GM12878 (cell line): Measurements from ENCODE around the gene PSMA7. TPM values are rescaled to one million over a fixed set of nuclear protein-coding genes. Genes with fewer than 3 reads are reported as not detected.
A peak's percentile ranks its signal among the peaks of the same experiment; 100 is the strongest.

Source experiments
- EP300 ChIP-seq, 2 experiments: fragments of 150-350 bp in 1 of 2; IDR thresholded peaks; 2 replicates each; pipeline ENCODE4 v1.6.1; 2011 to 2012; ENCODE audit warnings: low read depth in 2 of 2, low read length in 2 of 2, borderline replicate concordance in 1 of 2, improper control_type of control experiment in 1 of 2, inconsistent platforms in 1 of 2; ENCODE audit not compliant: control insufficient read depth in 1 of 2
- GATAD2B ChIP-seq: fragments of 450-650 bp; conservative IDR thresholded peaks from 2 replicates; pipeline ENCODE4 v1.6.1; 2017; ENCODE audit warnings: low read depth, mild to moderate bottlenecking, moderate library complexity
- NFXL1 ChIP-seq: fragments of 450-650 bp; IDR thresholded peaks from 2 replicates; pipeline ENCODE4 v1.6.1; 2017; ENCODE audit warnings: antibody characterized with exemption, mild to moderate bottlenecking, borderline replicate concordance
- RAD51 ChIP-seq: fragments of 450-650 bp; IDR thresholded peaks from 2 replicates; pipeline ENCODE4 v1.6.1; 2016; ENCODE audit warnings: moderate library complexity, mild to moderate bottlenecking, inconsistent platforms
- SMAD5 ChIP-seq: IDR thresholded peaks from 2 replicates; pipeline ENCODE4 v1.6.1; 2016; ENCODE audit warnings: antibody characterized with exemption, low read depth
- TBL1XR1 ChIP-seq: IDR thresholded peaks from 2 replicates; pipeline ENCODE4 v1.6.1; 2012; ENCODE audit warnings: low read depth, low read length, improper control_type of control experiment
- ZNF24 ChIP-seq: fragments of 450-650 bp; IDR thresholded peaks from 2 replicates; pipeline ENCODE4 v1.6.1; 2017; ENCODE audit warnings: antibody characterized with exemption, mild to moderate bottlenecking
- polyA plus RNA-seq, 11 experiments: library from polyadenylated mRNA; depleted of rRNA in 4 of 11; unstranded in 6 of 11; stranded (reverse) in 5 of 11; fragments of >200 nt; fragmentation: Nextera tagmentation in 4 of 11; fragmentation: Illumina TruSeq in 1 of 11; extraction: Ambion mirVana in 4 of 11; extraction: Trizol in 1 of 11; gene quantifications; 1 replicate in 1 of 11; 2 replicates in 10 of 11; pipeline versions ENCODE4 v1.2.1 to v1.2.3, GENCODE V29; 2011 to 2016; ENCODE audit warnings: inconsistent platforms in 2 of 11, missing spikeins in 2 of 11, low read depth in 1 of 11
- total RNA-seq, 4 experiments: library from RNA; depleted of rRNA in 3 of 4; stranded (reverse); fragments of >200 nt in 3 of 4; fragmentation: Illumina TruSeq in 1 of 4; extraction: Trizol in 1 of 4; gene quantifications; 2 replicates each; pipeline versions ENCODE4 v1.2.1 to v1.2.3, GENCODE V29; 2013 to 2021
- TF ChIP-seq, protein P1 (sequence below): fragments of 450-650 bp; IDR thresholded peaks from 2 replicates; pipeline ENCODE4 v1.6.1; 2017; ENCODE audit warnings: borderline replicate concordance
- TF ChIP-seq, protein P2 (sequence below): IDR thresholded peaks from 2 replicates; pipeline ENCODE4 v1.6.1; 2012; ENCODE audit warnings: low read depth, low read length, improper control_type of control experiment
- TF ChIP-seq, protein P3 (sequence below): fragments of 450-650 bp; IDR thresholded peaks from 2 replicates; pipeline ENCODE4 v1.6.1; 2017; ENCODE audit warnings: mild to moderate bottlenecking, moderate library complexity
- TF ChIP-seq, protein P4 (sequence below): fragments of 450-650 bp; IDR thresholded peaks from 2 replicates; pipeline ENCODE4 v1.6.1; 2016; ENCODE audit warnings: mild to moderate bottlenecking, moderate library complexity, borderline replicate concordance
- TF ChIP-seq, protein P5 (sequence below): IDR thresholded peaks from 2 replicates; pipeline ENCODE4 v1.6.1; 2012; ENCODE audit warnings: low read length, inconsistent platforms
- TF ChIP-seq, protein P6 (sequence below): fragments of 150-350 bp; IDR thresholded peaks from 2 replicates; pipeline ENCODE4 v1.6.1; 2014; ENCODE audit warnings: mild to moderate bottlenecking, low read depth, low read length

The PSMA7 gene
- total and polyA plus RNA-seq, 10 of the 15 experiments (the other 5 are each of a cell fraction or from before 2014, with no cell fraction given) = 216 to 857 (median 368) TPM

DNA sequence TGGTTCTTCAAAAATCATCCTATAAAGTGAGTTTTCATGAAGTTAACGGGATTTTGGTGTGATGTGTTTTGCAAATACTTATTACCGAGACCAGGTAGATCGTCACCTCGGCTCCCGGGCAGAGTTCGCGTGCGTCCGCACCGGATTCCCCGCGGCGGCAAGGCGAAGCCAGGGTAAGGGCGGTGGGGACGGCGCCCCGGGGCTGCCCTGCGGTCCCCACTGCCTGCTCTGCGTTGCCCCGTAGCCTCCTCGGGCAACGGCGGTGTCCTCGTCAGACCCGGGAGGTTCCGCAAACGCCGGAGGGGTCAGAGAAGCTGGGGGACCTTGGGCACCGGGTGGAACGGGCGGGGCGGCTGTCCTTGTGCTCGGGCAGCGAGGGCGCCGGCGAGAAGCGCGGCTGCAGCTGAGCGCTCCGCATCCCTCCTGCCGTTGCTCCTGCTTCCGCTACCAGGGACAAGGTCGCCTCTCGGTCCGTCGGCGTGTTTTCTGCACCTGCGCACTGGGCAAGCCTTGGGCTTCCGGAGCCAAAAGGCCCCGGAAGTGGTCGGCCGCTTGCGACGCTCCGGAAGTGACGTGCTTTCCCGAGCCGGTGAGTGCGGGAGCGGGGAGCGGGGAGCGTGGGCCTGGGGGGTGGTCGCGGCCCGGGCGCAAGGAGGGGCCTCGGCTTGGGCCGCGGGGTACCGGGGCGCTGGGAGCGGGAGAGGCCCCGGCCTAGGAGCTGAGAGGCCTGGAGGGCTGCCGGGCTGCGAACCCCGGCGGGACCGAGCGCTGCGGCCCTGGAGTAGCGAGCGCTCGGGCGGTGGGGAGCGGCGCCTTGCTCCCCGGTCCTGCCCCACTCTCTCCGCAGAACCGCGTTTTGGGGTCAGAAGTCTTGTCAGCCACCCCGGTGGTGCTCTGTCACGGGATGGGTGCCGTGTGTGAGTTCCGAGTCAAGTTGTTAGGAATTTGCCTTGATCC is 39.6 kb upstream of the PSMA7 start, which contains the start of gene MTG2 (continued):
- TF ChIP-seq, protein P1, sequence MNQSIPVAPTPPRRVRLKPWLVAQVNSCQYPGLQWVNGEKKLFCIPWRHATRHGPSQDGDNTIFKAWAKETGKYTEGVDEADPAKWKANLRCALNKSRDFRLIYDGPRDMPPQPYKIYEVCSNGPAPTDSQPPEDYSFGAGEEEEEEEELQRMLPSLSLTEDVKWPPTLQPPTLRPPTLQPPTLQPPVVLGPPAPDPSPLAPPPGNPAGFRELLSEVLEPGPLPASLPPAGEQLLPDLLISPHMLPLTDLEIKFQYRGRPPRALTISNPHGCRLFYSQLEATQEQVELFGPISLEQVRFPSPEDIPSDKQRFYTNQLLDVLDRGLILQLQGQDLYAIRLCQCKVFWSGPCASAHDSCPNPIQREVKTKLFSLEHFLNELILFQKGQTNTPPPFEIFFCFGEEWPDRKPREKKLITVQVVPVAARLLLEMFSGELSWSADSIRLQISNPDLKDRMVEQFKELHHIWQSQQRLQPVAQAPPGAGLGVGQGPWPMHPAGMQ = no peak
- TF ChIP-seq NFXL1 = no peak
- no peak for TF ChIP-seq RAD51
- TF ChIP-seq, protein P2, sequence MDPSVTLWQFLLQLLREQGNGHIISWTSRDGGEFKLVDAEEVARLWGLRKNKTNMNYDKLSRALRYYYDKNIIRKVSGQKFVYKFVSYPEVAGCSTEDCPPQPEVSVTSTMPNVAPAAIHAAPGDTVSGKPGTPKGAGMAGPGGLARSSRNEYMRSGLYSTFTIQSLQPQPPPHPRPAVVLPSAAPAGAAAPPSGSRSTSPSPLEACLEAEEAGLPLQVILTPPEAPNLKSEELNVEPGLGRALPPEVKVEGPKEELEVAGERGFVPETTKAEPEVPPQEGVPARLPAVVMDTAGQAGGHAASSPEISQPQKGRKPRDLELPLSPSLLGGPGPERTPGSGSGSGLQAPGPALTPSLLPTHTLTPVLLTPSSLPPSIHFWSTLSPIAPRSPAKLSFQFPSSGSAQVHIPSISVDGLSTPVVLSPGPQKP = peak; percentile 87
- peak; percentile 35; the same call in 1 of the 2 replicates for TF ChIP-seq ZNF24
- TF ChIP-seq TBL1XR1 = no peak
- TF ChIP-seq, protein P3, sequence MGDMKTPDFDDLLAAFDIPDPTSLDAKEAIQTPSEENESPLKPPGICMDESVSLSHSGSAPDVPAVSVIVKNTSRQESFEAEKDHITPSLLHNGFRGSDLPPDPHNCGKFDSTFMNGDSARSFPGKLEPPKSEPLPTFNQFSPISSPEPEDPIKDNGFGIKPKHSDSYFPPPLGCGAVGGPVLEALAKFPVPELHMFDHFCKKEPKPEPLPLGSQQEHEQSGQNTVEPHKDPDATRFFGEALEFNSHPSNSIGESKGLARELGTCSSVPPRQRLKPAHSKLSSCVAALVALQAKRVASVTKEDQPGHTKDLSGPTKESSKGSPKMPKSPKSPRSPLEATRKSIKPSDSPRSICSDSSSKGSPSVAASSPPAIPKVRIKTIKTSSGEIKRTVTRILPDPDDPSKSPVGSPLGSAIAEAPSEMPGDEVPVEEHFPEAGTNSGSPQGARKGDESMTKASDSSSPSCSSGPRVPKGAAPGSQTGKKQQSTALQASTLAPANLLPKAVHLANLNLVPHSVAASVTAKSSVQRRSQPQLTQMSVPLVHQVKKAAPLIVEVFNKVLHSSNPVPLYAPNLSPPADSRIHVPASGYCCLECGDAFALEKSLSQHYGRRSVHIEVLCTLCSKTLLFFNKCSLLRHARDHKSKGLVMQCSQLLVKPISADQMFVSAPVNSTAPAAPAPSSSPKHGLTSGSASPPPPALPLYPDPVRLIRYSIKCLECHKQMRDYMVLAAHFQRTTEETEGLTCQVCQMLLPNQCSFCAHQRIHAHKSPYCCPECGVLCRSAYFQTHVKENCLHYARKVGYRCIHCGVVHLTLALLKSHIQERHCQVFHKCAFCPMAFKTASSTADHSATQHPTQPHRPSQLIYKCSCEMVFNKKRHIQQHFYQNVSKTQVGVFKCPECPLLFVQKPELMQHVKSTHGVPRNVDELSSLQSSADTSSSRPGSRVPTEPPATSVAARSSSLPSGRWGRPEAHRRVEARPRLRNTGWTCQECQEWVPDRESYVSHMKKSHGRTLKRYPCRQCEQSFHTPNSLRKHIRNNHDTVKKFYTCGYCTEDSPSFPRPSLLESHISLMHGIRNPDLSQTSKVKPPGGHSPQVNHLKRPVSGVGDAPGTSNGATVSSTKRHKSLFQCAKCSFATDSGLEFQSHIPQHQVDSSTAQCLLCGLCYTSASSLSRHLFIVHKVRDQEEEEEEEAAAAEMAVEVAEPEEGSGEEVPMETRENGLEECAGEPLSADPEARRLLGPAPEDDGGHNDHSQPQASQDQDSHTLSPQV = 0 out of 2 replicates have a peak, but pooled peaks have one; percentile 9
- TF ChIP-seq, protein P4, sequence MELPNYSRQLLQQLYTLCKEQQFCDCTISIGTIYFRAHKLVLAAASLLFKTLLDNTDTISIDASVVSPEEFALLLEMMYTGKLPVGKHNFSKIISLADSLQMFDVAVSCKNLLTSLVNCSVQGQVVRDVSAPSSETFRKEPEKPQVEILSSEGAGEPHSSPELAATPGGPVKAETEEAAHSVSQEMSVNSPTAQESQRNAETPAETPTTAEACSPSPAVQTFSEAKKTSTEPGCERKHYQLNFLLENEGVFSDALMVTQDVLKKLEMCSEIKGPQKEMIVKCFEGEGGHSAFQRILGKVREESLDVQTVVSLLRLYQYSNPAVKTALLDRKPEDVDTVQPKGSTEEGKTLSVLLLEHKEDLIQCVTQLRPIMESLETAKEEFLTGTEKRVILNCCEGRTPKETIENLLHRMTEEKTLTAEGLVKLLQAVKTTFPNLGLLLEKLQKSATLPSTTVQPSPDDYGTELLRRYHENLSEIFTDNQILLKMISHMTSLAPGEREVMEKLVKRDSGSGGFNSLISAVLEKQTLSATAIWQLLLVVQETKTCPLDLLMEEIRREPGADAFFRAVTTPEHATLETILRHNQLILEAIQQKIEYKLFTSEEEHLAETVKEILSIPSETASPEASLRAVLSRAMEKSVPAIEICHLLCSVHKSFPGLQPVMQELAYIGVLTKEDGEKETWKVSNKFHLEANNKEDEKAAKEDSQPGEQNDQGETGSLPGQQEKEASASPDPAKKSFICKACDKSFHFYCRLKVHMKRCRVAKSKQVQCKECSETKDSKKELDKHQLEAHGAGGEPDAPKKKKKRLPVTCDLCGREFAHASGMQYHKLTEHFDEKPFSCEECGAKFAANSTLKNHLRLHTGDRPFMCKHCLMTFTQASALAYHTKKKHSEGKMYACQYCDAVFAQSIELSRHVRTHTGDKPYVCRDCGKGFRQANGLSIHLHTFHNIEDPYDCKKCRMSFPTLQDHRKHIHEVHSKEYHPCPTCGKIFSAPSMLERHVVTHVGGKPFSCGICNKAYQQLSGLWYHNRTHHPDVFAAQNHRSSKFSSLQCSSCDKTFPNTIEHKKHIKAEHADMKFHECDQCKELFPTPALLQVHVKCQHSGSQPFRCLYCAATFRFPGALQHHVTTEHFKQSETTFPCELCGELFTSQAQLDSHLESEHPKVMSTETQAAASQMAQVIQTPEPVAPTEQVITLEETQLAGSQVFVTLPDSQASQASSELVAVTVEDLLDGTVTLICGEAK = peak; percentile 94
- TF ChIP-seq EP300 (IDR thresholded peaks at IDR 0.05; ENCODE audit: borderline replicate concordance in 1 of 2, control insufficient read depth in 1 of 2, low read depth in 2 of 2, low read length in 2 of 2) = 0 out of 4 replicates have a peak, but pooled peaks of 1 of the 2 experiments have one; percentile 46
- TF ChIP-seq GATAD2B = peak; percentile 85
- TF ChIP-seq, protein P5, sequence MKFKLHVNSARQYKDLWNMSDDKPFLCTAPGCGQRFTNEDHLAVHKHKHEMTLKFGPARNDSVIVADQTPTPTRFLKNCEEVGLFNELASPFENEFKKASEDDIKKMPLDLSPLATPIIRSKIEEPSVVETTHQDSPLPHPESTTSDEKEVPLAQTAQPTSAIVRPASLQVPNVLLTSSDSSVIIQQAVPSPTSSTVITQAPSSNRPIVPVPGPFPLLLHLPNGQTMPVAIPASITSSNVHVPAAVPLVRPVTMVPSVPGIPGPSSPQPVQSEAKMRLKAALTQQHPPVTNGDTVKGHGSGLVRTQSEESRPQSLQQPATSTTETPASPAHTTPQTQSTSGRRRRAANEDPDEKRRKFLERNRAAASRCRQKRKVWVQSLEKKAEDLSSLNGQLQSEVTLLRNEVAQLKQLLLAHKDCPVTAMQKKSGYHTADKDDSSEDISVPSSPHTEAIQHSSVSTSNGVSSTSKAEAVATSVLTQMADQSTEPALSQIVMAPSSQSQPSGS = no peak; the same call in 1 of the 2 replicates
- TF ChIP-seq SMAD5 = peak; percentile 94
- TF ChIP-seq, protein P6, sequence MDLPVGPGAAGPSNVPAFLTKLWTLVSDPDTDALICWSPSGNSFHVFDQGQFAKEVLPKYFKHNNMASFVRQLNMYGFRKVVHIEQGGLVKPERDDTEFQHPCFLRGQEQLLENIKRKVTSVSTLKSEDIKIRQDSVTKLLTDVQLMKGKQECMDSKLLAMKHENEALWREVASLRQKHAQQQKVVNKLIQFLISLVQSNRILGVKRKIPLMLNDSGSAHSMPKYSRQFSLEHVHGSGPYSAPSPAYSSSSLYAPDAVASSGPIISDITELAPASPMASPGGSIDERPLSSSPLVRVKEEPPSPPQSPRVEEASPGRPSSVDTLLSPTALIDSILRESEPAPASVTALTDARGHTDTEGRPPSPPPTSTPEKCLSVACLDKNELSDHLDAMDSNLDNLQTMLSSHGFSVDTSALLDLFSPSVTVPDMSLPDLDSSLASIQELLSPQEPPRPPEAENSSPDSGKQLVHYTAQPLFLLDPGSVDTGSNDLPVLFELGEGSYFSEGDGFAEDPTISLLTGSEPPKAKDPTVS = no peak
